ENCODE measurements around the gene HDAC4.

DNA sequence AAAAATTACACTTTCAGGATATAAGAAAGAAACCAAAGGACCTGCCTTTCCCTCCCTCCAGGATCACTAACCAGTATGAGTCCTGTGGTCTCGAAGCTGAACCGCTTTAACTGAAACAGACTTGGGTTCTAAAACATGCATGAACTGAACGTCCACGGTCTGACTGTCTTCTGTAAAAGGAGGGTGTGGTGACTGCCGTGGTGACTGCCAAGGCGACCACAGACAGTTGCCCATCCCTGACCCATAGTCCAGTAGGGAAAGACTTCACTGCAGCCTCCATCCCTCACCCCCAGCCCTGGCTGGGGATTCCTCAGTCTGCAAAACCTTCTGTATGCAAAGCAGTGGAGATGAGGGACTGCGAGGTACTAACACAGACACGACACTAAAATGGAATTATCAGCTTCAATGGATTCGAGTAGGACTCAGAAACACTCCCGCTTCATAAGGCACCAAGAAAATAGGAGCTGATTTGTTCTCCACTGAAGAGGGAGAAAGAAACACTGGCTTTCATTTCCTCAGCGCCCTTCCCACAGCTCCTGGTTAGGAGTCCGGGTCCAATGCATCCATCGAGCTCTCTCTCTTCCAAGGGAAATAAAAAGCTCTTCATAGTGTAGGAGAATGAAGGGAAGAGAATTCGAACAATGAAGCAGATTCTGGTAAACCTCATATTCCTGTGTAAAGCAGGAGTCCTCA is 197.2 kb downstream of the HDAC4 start:
- TF ChIP-seq, protein P1, sequence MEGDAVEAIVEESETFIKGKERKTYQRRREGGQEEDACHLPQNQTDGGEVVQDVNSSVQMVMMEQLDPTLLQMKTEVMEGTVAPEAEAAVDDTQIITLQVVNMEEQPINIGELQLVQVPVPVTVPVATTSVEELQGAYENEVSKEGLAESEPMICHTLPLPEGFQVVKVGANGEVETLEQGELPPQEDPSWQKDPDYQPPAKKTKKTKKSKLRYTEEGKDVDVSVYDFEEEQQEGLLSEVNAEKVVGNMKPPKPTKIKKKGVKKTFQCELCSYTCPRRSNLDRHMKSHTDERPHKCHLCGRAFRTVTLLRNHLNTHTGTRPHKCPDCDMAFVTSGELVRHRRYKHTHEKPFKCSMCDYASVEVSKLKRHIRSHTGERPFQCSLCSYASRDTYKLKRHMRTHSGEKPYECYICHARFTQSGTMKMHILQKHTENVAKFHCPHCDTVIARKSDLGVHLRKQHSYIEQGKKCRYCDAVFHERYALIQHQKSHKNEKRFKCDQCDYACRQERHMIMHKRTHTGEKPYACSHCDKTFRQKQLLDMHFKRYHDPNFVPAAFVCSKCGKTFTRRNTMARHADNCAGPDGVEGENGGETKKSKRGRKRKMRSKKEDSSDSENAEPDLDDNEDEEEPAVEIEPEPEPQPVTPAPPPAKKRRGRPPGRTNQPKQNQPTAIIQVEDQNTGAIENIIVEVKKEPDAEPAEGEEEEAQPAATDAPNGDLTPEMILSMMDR (IDR thresholded peaks at IDR 0.05; ENCODE audit: low read length), result no peak
- TF ChIP-seq EZH2 (IDR thresholded peaks at IDR 0.05; ENCODE audit: borderline replicate concordance, low read length), result no peak
